D721Med (cell line): ENCODE data around the gene GJB3.

Experiments used
- DNase-seq: peaks from one replicate; pipeline ENCODE4 v3.0.0; 2011; ENCODE audit warnings: low spot score; ENCODE audit not compliant: insufficient read length
- FAIRE-seq: peaks from 2 replicates; lab custom pipeline; 2011; peaks lifted over from hg19 to GRCh38; lab: Jason Lieb, UNC
- TF ChIP-seq, protein P1 (sequence below): IDR thresholded peaks from 2 replicates; pipeline ENCODE4 v1.5.1; 2012; ENCODE audit warnings: mild to moderate bottlenecking, control low read depth; ENCODE audit not compliant: insufficient read depth; ENCODE audit errors: missing control alignments

The GJB3 gene

GRCh38 chr1:34753163-34753562 is 27.9 kb upstream of the GJB3 start:
- TF ChIP-seq, protein P1, sequence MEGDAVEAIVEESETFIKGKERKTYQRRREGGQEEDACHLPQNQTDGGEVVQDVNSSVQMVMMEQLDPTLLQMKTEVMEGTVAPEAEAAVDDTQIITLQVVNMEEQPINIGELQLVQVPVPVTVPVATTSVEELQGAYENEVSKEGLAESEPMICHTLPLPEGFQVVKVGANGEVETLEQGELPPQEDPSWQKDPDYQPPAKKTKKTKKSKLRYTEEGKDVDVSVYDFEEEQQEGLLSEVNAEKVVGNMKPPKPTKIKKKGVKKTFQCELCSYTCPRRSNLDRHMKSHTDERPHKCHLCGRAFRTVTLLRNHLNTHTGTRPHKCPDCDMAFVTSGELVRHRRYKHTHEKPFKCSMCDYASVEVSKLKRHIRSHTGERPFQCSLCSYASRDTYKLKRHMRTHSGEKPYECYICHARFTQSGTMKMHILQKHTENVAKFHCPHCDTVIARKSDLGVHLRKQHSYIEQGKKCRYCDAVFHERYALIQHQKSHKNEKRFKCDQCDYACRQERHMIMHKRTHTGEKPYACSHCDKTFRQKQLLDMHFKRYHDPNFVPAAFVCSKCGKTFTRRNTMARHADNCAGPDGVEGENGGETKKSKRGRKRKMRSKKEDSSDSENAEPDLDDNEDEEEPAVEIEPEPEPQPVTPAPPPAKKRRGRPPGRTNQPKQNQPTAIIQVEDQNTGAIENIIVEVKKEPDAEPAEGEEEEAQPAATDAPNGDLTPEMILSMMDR, result no peak
- DNase-seq, result no peak
- FAIRE-seq, result no peak

DNA sequence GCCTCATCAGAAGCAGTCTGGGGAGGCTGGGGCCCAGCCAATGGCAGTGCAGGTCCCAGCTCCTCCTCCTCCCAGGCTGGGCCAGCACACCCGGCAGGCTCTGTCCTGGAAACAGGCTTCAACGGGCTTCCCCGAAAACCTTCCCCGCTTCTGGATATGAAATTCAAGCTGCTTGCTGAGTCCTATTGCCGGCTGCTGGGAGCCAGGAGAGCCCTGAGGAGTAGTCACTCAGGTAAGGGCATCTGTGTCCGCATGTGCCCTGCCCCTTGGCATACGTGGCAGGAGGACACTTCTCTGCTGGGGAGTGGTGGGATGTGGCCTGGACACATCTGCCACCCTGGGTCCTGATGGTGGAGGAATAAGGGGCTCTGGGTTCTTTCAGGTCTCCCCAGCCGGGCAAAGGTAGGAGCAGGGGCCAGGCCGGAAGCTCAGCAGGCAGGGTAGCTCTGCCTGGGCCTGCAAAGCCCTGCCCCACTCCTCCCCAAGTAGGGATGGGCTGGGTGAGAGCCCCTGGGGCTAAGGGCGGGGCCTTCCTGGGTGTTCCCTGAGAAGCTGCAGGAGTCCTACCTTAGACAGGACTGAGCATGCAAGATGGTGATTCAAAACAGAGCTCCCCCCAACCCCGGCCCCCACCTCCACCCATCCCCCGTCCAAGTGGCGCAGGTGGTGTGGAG is 25.9 kb upstream of the GJB3 start, which contains the start of gene GJB5:
Gene GJB5 (plus strand): TSS at position 84 of the 674 bp plus-strand sequence. CDS start 2,284 bp downstream, outside the sequence.
- TF ChIP-seq, protein P1, result no peak
- FAIRE-seq (no peak), DNase-seq (no peak)

GRCh38 chr1:34755961-34756360 is 25.1 kb upstream of the GJB3 start:
- no peak for DNase-seq
- FAIRE-seq, result no peak
- TF ChIP-seq, protein P1, result no peak

GRCh38 chr1:34757386-34757785 is 23.6 kb upstream of the GJB3 start:
- TF ChIP-seq, protein P1, result no peak
- FAIRE-seq (no peak), DNase-seq (no peak)

DNA sequence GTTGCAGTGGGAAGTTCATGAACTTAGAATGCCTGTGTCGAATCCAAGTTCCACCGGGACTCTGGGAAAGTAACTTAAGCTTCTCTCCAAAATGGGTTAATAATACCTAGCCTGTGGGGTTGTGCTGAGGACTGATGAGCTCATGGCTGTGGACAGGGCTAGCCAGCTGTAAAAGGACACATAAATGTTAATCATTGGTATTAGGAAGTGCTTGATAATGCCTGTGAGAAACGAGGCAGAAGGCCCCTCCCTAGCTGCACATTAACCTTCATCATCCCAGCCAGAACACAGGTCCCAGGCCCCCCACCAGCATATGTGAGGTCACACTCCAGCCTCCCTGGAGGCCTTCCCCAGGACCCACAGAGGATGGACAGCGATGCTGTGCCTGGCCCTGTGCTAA is 22.3 kb upstream of the GJB3 start:
- FAIRE-seq (no peak), DNase-seq (no peak)
- TF ChIP-seq, protein P1, result no peak

- no peak for DNase-seq
- FAIRE-seq, result no peak
- TF ChIP-seq, protein P1, result no peak
These were observed 21.3 kb upstream of the GJB3 start, which contains the start of gene GJB4 for GRCh38 chr1:34759503-34760357. TSS of gene GJB4 (plus strand) at chr1:34759740. CDS start at chr1:34761255, 1,515 bp downstream.
